SU-DHL-6 (cell line): ENCODE results near the gene CENPL.

Source experiments
- EZH2phosphoT487 ChIP-seq: fragments of 200-600 bp; sonication (generic), shearing (Covaris generic); conservative IDR thresholded peaks from 2 replicates; pipeline ENCODE4 v1.6.1; 2018; ENCODE audit warnings: mild to moderate bottlenecking, antibody characterized with exemption, low read length, moderate library complexity, mixed read lengths
- TF ChIP-seq, protein P1 (sequence below): fragments of 200-600 bp; sonication (generic); IDR thresholded peaks from one replicate; pipeline ENCODE4 v1.5.1; 2017; ENCODE audit warnings: antibody characterized with exemption, mild to moderate bottlenecking, low read length, moderate library complexity; ENCODE audit not compliant: insufficient read depth, poor library complexity, severe bottlenecking

DNA sequence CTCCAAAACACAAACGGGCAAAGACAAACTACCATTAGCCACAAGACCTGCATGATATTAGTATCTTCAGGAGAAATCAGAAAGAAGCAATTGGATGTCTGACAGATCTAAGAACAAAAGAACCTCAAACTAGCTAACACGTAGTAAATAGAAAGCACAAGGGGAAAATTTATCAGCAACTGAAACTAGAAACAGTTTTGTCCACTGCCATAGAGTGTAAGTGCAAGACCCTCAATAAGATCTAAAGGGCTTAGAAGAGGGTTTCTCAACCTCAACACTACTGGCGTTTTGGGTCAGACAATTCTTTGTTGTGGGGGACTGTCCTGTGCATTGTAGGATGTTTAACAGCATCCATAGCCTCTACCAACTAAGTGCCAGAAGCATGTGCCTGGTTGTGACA, 55.9 kb downstream of the CENPL start:
- TF ChIP-seq, protein P1, sequence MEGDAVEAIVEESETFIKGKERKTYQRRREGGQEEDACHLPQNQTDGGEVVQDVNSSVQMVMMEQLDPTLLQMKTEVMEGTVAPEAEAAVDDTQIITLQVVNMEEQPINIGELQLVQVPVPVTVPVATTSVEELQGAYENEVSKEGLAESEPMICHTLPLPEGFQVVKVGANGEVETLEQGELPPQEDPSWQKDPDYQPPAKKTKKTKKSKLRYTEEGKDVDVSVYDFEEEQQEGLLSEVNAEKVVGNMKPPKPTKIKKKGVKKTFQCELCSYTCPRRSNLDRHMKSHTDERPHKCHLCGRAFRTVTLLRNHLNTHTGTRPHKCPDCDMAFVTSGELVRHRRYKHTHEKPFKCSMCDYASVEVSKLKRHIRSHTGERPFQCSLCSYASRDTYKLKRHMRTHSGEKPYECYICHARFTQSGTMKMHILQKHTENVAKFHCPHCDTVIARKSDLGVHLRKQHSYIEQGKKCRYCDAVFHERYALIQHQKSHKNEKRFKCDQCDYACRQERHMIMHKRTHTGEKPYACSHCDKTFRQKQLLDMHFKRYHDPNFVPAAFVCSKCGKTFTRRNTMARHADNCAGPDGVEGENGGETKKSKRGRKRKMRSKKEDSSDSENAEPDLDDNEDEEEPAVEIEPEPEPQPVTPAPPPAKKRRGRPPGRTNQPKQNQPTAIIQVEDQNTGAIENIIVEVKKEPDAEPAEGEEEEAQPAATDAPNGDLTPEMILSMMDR: no peak
- no peak for TF ChIP-seq EZH2phosphoT487
